Stimulated activated memory B cell treated with anti-CD40 and anti-IgM and Interleukin-4, amounts not matched to agents 10 μg/mL and 1 μg/mL and 100 μg/mL, for 72 hours (primary cell): ENCODE measurements around the gene OR2B3.
"Not testable (repeated sequence)": the region's sequence is repeated elsewhere in the genome, so short reads cannot be mapped to it uniquely, and the experiment has no call there.

Experiments used
- ATAC-seq: fragments of 150-1000 bp; cut with Tn5 transposase; 2 replicates; pipeline ENCODE4 v1.10.0; 2021
- H3K27ac Mint-ChIP-seq: one replicate; pipeline ENCODE4 v1.8.0; 2022; ENCODE audit warnings: mild to moderate bottlenecking, mixed read lengths
- H3K27me3 Mint-ChIP-seq: one replicate; pipeline ENCODE4 v1.8.0; 2022; ENCODE audit warnings: mixed read lengths
- H3K36me3 Mint-ChIP-seq: one replicate; pipeline ENCODE4 v1.8.0; 2022; ENCODE audit warnings: mixed read lengths
- H3K4me1 Mint-ChIP-seq: one replicate; pipeline ENCODE4 v1.8.0; 2022; ENCODE audit warnings: mixed read lengths
- H3K4me3 Mint-ChIP-seq: one replicate; pipeline ENCODE4 v1.8.0; 2022; ENCODE audit warnings: mild to moderate bottlenecking, moderate library complexity, mixed read lengths
- H3K9me3 Mint-ChIP-seq: one replicate; pipeline ENCODE4 v1.8.0; 2022; ENCODE audit warnings: mixed read lengths

OR2B3 gene, protein sequence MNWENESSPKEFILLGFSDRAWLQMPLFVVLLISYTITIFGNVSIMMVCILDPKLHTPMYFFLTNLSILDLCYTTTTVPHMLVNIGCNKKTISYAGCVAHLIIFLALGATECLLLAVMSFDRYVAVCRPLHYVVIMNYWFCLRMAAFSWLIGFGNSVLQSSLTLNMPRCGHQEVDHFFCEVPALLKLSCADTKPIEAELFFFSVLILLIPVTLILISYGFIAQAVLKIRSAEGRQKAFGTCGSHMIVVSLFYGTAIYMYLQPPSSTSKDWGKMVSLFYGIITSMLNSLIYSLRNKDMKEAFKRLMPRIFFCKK

DNA sequence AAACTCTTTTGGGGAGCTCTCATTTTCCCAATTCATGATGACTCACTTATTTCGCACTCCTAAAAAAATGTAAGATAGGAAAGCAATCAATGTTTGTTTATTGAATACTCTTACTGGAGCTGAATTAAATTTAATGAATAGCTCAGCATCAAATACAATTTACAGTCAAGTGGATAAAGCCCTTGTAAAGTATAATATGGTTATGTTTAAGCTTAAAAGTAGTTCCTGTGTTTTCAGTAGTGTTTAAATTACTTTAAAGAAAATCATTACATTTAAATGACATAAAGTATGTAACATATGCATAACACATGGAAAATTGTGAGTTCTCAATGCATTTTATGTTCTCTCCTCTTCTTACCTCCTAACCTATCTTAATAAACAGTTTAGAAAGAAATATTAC is at the start of gene OR2B3:
Gene OR2B3, minus strand, starts transcription at position 101 of the 400 bp plus-strand sequence. Its CDS starts 65 bp downstream, at position 36.
- Mint-ChIP-seq H3K4me1 (no peaks in the 10 kb centered on the region), H3K27ac (no peak within 1 kb of the TSS), H3K4me3 (no peak within 1 kb of the TSS), H3K36me3 (no peaks in the 10 kb centered on the region), H3K27me3 (peaks cover 25% of the 10 kb centered on the region), H3K9me3 (no peaks in the 10 kb centered on the region)
- ATAC-seq: no peak

DNA sequence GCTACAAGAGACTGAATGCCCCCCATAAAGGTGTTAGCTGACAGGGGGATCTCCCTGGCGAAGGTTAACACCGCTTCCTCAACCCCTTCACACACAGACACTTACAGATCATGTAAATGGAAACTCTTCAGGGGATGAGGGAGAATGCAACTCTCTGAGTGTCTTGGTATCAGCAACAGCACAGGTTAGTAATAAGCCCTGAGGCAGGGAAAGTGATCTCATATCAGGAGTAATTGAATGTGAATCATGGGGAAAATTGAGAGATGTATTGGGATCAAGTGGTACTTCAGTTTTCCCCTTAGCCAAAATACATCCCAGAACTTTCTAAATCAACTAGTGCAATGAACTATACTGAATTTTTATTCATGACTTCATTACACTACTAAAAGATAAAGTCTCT is 44.6 kb upstream of the OR2B3 start:
- Mint-ChIP-seq H3K27ac (no peak overlapping the region), H3K9me3 (no peaks in the 10 kb centered on the region), H3K4me1 (no peaks in the 10 kb centered on the region), H3K36me3 (no peaks in the 10 kb centered on the region), H3K27me3 (peaks cover 12% of the 10 kb centered on the region), H3K4me3 (no peak overlapping the region)
- no peak for ATAC-seq

DNA sequence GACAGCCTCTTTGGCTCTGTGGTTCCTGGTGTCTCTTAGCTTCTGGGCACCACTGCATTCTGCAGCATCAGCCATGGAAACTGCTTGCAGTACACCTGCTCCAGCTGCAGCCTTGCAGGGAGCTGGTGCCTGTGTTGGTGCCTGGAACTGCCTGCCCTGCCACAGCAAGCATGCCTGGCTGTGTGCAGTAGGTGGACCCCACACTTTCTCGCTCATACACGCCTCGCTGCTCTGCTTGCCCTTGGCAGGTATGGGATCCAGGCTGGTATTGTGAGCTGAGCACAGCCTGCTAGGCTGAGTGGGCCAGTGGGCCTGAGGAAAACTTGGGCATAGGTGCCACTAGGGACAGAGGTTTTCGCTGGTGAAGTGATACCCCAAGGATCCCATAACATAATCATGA is 43.5 kb upstream of the OR2B3 start:
- Mint-ChIP-seq H3K27me3 (peaks cover 18% of the 10 kb centered on the region), H3K4me3 (no peak overlapping the region), H3K36me3 (no peaks in the 10 kb centered on the region), H3K4me1 (no peaks in the 10 kb centered on the region), H3K27ac (no peak overlapping the region), H3K9me3 (no peaks in the 10 kb centered on the region)
- peak; percentile 39 for ATAC-seq

DNA sequence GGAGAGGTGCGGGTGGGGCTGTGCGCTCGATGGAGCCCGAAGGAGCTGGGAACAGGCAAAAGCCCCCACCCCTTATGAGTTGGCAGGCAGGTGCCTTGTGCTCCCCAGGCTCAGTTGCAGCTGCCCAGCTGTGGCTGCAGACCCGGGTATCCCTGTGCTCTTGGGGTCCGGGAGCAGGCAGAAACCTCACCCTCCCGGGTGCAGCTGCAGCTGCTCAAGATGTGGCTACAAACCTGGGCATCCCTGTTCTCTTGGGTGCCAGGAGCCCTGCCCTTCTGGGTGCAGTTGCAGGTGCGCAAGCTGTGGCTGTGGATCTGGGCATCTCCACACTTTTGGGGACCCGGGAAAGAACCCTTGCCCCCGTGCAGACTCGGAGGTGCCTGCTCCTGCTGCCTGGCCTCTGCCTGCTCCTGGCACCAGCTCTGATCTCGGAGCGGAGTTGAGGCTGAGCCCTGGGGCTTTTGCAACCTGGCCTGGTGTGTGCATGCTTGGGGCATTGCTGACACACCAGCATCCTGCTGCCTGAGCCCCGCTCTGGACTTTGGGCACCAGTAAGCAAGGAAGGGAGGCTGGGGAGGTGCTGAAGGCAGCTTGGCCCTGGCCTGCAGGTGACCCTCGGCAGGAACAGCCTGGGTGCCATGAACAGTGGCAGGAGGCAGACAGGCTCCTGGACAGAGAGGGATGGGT is 42.4 kb upstream of the OR2B3 start:
- Mint-ChIP-seq H3K4me3 (no peak overlapping the region), H3K36me3 (no peaks in the 10 kb centered on the region), H3K9me3 (no peaks in the 10 kb centered on the region), H3K27me3 (peaks cover 21% of the 10 kb centered on the region), H3K4me1 (no peaks in the 10 kb centered on the region), H3K27ac (no peak overlapping the region)
- ATAC-seq: no peak

DNA sequence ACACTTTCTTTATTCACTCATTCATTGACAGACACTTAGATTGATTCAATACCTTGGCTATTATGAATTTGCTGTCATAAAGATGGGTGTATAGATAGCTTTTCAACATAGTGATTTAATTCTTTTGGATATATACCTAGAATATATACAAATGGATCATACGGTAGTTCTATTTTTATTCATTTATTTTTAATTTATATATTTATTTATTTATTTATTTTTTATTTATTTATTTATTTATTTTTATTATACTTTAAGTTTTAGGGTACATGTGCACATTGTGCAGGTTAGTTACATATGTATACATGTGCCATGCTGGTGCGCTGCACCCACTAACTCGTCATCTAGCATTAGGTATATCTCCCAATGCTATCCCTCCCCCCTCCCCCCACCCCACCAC is 27.9 kb upstream of the OR2B3 start:
- not testable (repeated sequence) for ATAC-seq

DNA sequence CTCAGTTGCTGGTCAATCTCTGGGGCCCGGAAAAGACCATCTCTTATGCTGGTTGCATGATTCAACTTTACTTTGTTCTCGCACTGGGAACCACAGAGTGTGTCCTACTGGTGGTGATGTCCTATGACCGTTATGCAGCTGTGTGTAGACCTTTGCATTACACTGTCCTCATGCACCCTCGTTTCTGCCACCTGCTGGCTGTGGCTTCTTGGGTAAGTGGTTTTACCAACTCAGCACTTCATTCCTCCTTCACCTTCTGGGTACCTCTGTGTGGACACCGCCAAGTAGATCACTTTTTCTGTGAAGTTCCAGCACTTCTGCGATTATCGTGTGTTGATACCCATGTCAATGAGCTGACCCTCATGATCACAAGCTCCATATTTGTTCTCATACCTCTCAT is 25.0 kb upstream of the OR2B3 start:
- no peak overlapping the region for H3K27ac Mint-ChIP-seq
- H3K4me3 Mint-ChIP-seq: no peak overlapping the region
- peak; percentile 47 for ATAC-seq
- H3K9me3 Mint-ChIP-seq: no peaks in the 10 kb centered on the region
- peaks cover 40% of the 10 kb centered on the region for H3K27me3 Mint-ChIP-seq
- no peaks in the 10 kb centered on the region for H3K36me3 Mint-ChIP-seq
- no peaks in the 10 kb centered on the region for H3K4me1 Mint-ChIP-seq

More for the DNA sequence above, 27.9 kb upstream of the OR2B3 start:
- H3K4me1 Mint-ChIP-seq, H3K36me3 Mint-ChIP-seq, H3K27ac Mint-ChIP-seq, H3K4me3 Mint-ChIP-seq, H3K9me3 Mint-ChIP-seq: not testable (repeated sequence)
- H3K27me3 Mint-ChIP-seq: peaks cover 26% of the 10 kb centered on the region

DNA sequence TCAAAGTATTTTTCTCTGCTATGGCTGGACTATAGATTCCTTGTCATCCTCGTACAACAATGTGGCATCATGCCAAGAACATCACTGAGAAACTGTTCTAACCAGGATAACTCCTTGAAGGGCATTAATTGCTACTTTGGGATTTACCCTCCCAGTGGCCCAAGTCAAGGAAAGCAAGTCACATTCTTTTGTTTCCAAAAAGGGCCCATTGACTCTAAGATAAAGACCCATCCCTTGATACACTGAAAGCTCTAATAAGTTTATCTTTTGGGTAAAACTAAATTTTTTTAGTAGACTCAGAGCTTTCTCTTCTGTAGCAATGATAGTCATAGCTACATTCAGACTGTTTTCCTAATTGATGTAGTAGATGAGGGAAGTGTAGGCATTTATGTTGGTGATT is 20.6 kb upstream of the OR2B3 start, which contains the start of gene OR2J3:
Gene OR2J3, plus strand, starts transcription at position 301 of the 400 bp plus-strand sequence. CDS start 3,833 bp downstream, outside the sequence.
- H3K4me3 Mint-ChIP-seq: no peak within 1 kb of the TSS
- no peaks in the 10 kb centered on the region for H3K4me1 Mint-ChIP-seq
- H3K9me3 Mint-ChIP-seq: peaks cover 4% of the 10 kb centered on the region
- no peak within 1 kb of the TSS for H3K27ac Mint-ChIP-seq
- no peaks in the 10 kb centered on the region for H3K36me3 Mint-ChIP-seq
- no peak for ATAC-seq
- peaks cover 36% of the 10 kb centered on the region for H3K27me3 Mint-ChIP-seq

DNA sequence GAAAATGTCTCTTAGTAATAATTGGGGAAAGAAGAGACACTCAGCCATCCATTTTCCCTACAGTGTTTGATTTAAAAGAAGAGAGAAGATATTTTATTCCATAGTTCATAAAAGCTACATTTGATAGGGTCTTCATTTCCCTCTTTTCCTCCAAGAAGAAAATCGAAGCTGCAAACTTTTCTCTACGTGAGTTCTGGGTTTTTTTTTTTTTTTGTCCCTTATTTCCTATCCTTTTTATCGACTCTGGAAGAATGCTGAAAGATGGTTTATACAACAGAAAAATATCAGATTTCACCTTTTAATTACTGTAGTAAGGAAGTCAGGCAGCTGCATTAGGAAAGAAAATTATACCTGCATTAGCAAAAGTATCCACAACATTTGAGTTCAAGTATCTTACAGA is 12.1 kb upstream of the OR2B3 start, which contains the start of gene OR2J1:
Gene OR2J1, plus strand, starts transcription at position 301 of the 400 bp plus-strand sequence. CDS start 1,453 bp downstream, outside the sequence.
- no peaks in the 10 kb centered on the region for H3K36me3 Mint-ChIP-seq
- H3K27me3 Mint-ChIP-seq: peaks cover 9% of the 10 kb centered on the region
- no peaks in the 10 kb centered on the region for H3K4me1 Mint-ChIP-seq
- no peak within 1 kb of the TSS for H3K27ac Mint-ChIP-seq
- ATAC-seq: no peak
- no peaks in the 10 kb centered on the region for H3K9me3 Mint-ChIP-seq
- no peak within 1 kb of the TSS for H3K4me3 Mint-ChIP-seq

DNA sequence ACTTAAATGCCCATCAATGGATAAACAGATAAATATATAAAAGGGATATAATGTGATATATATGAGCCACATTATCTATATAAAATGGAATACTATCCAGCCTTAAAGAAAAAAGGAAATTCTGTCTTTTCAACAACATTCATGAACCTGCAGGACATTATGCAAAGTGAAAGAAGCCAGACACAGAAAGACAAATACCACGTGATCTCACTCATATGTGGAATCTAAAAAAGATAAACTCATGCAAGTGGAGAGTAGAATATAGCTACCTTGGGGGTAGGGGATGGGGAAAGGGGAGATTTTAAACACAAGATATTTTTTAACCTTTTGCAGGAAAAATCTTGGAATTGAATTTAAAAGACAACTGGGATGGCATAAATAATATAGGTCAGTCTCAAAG is 10.7 kb upstream of the OR2B3 start:
- Mint-ChIP-seq H3K9me3 (no peaks in the 10 kb centered on the region), H3K4me3 (no peak overlapping the region), H3K4me1 (no peaks in the 10 kb centered on the region), H3K27ac (no peak overlapping the region), H3K36me3 (no peaks in the 10 kb centered on the region), H3K27me3 (peaks cover 9% of the 10 kb centered on the region)
- no peak for ATAC-seq

DNA sequence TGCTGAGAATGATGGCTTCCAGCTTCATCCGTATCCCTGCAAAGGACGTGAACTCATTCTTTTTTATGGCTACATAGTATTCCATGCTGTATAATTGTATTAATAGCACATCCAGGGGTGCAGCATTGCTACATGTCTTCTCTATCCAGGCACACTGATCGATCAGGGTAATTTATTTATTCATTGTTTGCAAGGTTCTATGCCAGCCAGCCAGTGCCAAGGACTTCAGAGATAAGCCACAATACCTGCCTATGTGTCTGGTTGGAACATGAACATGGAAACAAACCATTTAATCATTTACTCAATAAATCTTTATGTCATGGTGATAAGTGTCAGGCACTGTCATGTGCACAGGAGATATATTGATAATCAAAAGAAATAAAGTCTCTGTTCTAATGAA is 5.8 kb upstream of the OR2B3 start:
- Mint-ChIP-seq H3K4me3 (no peak overlapping the region), H3K27ac (no peak overlapping the region), H3K9me3 (no peaks in the 10 kb centered on the region), H3K27me3 (peaks cover 25% of the 10 kb centered on the region), H3K4me1 (no peaks in the 10 kb centered on the region), H3K36me3 (no peaks in the 10 kb centered on the region)
- ATAC-seq: no peak

DNA sequence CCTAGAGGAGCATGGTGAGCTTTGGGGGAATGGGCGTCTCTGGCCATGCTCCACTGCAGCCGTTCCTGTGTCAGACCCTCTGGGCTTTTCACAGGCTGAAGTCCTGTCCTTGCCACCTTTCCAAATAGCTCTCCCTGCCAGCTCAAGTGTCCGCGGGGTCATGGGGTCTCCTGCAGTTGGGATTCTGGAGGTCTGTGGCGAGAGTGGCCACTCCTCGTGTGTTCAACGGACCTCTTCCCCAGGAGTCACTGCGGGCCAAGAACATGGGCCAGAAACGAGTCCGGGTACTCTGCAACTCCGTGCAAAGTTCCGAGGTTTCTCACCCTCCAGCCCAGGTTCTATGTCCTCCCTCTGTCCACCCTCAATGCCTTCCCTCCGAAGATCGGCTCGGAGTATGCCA is 4.7 kb downstream of the OR2B3 start:
- no peak for ATAC-seq
- H3K27me3 Mint-ChIP-seq: peaks cover 20% of the 10 kb centered on the region
- H3K27ac Mint-ChIP-seq: no peak overlapping the region
- H3K4me3 Mint-ChIP-seq: no peak overlapping the region
- no peaks in the 10 kb centered on the region for H3K4me1 Mint-ChIP-seq
- no peaks in the 10 kb centered on the region for H3K9me3 Mint-ChIP-seq
- H3K36me3 Mint-ChIP-seq: no peaks in the 10 kb centered on the region

DNA sequence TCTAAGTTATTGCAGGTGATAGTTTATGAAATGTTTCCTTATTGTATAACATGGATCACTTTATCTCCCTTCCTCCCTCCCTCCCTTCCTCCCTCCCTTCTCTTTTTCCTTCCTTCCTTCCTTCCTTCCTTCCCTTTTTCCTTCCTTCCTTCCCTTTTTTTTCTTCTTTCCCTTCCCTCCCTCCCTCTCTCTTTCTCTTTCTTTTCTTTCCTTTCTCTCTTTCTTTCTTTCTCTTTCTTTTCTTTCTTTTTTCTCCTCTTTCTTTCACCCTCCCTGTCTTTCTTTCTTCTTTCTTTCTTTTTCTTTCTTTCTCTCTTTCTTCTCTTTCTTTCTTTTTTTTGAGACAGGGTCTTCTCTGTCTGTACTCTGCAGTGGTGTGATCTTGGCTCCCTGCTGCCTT is 5.8 kb downstream of the OR2B3 start:
- Mint-ChIP-seq H3K4me3 (no peak overlapping the region), H3K27ac (no peak overlapping the region), H3K9me3 (no peaks in the 10 kb centered on the region), H3K36me3 (no peaks in the 10 kb centered on the region), H3K27me3 (peaks cover 20% of the 10 kb centered on the region), H3K4me1 (no peaks in the 10 kb centered on the region)
- ATAC-seq: no peak

DNA sequence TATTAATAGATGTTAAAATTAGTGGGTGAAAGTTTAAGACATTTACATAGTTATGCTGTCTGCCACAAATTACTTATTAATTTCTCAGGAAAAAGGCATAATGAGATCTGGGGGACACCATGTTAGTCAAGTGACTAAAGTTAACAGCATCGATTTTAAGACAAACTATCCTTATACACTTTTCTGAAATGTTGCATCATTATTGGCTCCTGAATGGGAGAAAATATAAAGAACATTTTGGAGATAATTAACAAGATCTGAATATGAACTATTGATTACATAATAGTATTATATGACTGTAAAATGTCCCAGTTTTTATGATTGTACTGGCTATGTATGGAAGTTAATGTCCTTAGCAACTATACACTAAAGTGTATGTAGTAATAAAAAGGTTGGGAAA is 7.9 kb downstream of the OR2B3 start:
- Mint-ChIP-seq H3K4me3 (no peak overlapping the region), H3K27ac (no peak overlapping the region), H3K4me1 (no peaks in the 10 kb centered on the region), H3K27me3 (peaks cover 31% of the 10 kb centered on the region), H3K36me3 (no peaks in the 10 kb centered on the region), H3K9me3 (no peaks in the 10 kb centered on the region)
- ATAC-seq: no peak

DNA sequence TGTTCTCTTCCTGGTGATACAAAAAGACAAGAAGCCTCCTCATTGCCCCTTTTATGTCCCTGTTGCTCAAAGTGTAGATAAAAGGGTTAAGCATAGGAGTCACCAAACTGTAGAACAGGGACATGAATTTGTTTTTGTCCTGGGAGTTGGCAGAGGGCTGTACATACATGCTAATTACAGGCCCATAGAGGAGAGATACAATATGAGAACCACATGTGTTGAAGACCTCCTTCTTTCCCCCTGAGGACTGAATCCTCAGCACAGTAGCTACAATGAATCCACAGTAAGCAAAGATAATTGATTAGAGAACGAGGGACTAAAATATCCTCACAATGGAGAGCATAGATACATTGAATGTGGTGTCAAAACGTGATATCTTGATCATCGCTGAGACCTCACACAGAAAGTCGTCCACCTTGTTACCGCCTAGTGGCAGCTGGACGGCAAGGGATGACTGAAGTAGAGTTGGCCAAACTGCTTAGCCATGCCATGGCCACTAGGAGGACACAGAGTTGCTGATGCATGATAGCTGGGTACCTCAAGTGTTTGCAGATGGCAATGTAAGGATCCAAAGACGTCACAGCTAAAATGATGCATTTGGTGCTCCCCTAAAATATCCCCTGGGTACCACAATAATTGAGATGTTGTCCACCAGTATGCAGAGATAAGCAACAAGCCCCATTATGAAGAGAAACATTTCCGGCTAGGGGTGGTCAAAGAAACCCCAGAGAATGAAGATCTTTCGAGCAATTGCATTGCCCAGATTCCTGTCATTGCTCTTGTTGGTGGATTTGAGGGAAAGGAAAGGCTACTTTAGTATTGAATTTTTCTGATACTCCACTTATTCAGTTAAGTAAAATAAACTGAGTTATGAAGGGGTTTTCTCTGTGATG is 15.0 kb downstream of the OR2B3 start:
- Mint-ChIP-seq H3K9me3 (no peaks in the 10 kb centered on the region), H3K27me3 (peaks cover 30% of the 10 kb centered on the region), H3K4me3 (no peak overlapping the region), H3K36me3 (no peaks in the 10 kb centered on the region), H3K4me1 (no peaks in the 10 kb centered on the region), H3K27ac (no peak overlapping the region)
- ATAC-seq: peak; percentile 57

DNA sequence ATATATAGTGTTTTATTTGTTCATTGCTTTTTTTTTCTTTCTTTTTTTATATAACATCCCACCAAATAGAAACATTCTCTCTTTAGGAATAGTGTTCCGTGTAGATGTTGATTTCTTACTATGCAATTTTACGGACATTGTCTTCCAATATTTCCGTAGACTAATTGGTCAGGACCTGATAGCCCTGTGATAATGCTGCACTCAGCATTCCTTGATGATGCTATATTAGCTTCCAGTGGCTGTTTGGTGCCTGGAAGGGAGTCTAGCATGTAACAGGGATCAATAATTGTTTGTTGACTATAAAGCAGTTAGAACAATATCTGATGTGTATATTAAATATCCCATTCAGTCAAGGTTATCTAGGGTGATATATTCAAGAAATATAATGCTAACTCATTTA is 35.4 kb downstream of the OR2B3 start:
- H3K9me3 Mint-ChIP-seq: peaks cover 9% of the 10 kb centered on the region
- H3K4me1 Mint-ChIP-seq: no peaks in the 10 kb centered on the region
- H3K27ac Mint-ChIP-seq: no peak overlapping the region
- ATAC-seq: no peak
- H3K4me3 Mint-ChIP-seq: no peak overlapping the region
- H3K36me3 Mint-ChIP-seq: no peaks in the 10 kb centered on the region
- peaks cover 39% of the 10 kb centered on the region for H3K27me3 Mint-ChIP-seq
